Tibial nerve (tissue), 4 donors: Measurements from ENCODE around the gene PRMT2. TPM values are rescaled to one million over a fixed set of nuclear protein-coding genes. Genes with fewer than 3 reads are reported as not detected.
"Not testable (repeated sequence)": the region's sequence is repeated elsewhere in the genome, so short reads cannot be mapped to it uniquely, and the experiment has no call there.

Experiments used
- DNase-seq, 2 donors: peaks; one replicate each; pipeline ENCODE4 v3.0.0-alpha.2; 2019; ENCODE audit warnings: low spot score in 2 of 2
- H3K27ac ChIP-seq, 4 donors: fragments of 200-600 bp; sonication (generic) in 3 of 4; one replicate each; pipeline ENCODE4 v1.5.1; 2017 to 2019; ENCODE audit warnings: mild to moderate bottlenecking in 1 of 4
- H3K27me3 ChIP-seq, 2 donors: fragments of 200-600 bp; sonication (generic) in 1 of 2; one replicate each; pipeline versions ENCODE4 v1.5.1 to v1.6.0; 2017 to 2019
- H3K36me3 ChIP-seq, 3 donors: fragments of 200-600 bp; sonication (generic); one replicate each; pipeline ENCODE4 v1.5.1; 2018 to 2019
- H3K4me1 ChIP-seq, 4 donors: fragments of 200-600 bp; sonication (generic) in 3 of 4; one replicate each; pipeline ENCODE4 v1.5.1; 2017 to 2019
- H3K4me3 ChIP-seq, 4 donors: fragments of 200-600 bp; sonication (generic) in 3 of 4; one replicate each; pipeline ENCODE4 v1.5.1; 2017 to 2019; ENCODE audit warnings: mild to moderate bottlenecking in 1 of 4, moderate library complexity in 1 of 4
- H3K9me3 ChIP-seq, 4 donors: fragments of 200-600 bp; sonication (generic) in 3 of 4; one replicate each; pipeline ENCODE4 v1.5.1; 2017 to 2019
- EP300 ChIP-seq, 2 donors: sonication (generic); formaldehyde crosslinking; IDR thresholded peaks; one replicate each; pipeline ENCODE4 v1.6.1; 2017; ENCODE audit warnings: antibody characterized with exemption in 2 of 2, mild to moderate bottlenecking in 1 of 2
- POLR2A ChIP-seq, 2 donors: fragments of 450-650 bp; IDR thresholded peaks; one replicate each; pipeline ENCODE4 v1.6.1; 2017; ENCODE audit warnings: antibody characterized with exemption in 2 of 2, mild to moderate bottlenecking in 2 of 2, moderate library complexity in 2 of 2
- WGBS, 2 donors: methylation state at CpG; one replicate each; pipeline ENCODE4 v1.1.5; 2018; 5-methylcytosine and 5-hydroxymethylcytosine counted together
- total RNA-seq, 4 donors: library from RNA; depleted of rRNA; stranded (reverse); fragments of >200 nt; gene quantifications; one replicate each; pipeline ENCODE4 v1.1.0, GENCODE V29; 2016
- TF ChIP-seq, protein P1 (sequence below), 5 experiments: fragments of 200-600 bp in 3 of 5; fragments of 450-650 bp in 2 of 5; sonication (generic) in 3 of 5; IDR thresholded peaks; one replicate each; pipeline ENCODE4 v1.5.1; 2016 to 2019; ENCODE audit warnings: antibody characterized with exemption in 5 of 5, mild to moderate bottlenecking in 3 of 5, moderate library complexity in 2 of 5

PRMT2 gene
- total RNA-seq, 4 donors from 2014 or later: 104 to 132 (median 115) TPM

DNA sequence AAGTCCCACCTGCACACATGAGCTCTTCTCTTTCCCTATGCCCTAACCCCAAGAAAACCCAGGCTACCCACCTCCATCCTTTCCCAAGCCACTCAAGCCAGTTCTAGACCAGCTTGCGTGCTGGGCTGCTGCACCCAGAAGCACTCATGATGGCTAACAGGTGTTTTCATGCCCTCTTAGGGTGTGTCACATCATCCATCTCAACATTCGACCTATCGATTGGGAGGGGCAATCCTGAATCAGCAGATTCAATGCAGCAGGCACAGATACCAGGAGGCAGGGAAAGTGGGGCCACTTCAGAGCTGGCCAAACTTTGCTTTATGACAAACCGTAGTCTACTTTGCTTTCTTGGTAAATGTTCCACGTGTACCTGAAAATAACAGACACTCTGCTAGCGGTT lies 6.6 kb upstream of the PRMT2 start:
- WGBS, 2 donors: 87 to 89% methylated on average over 6 of the region's 6 CpGs
- peaks cover 0 to 14% (median 2%) of the 10 kb centered on the region in 4 donors for H3K9me3 ChIP-seq
- no peaks in the 10 kb centered on the region for H3K27me3 ChIP-seq
- no peak overlapping the region for H3K4me3 ChIP-seq
- TF ChIP-seq POLR2A (IDR thresholded peaks at IDR 0.05) (no peak), EP300 (IDR thresholded peaks at IDR 0.05) (no peak)
- TF ChIP-seq, protein P1, sequence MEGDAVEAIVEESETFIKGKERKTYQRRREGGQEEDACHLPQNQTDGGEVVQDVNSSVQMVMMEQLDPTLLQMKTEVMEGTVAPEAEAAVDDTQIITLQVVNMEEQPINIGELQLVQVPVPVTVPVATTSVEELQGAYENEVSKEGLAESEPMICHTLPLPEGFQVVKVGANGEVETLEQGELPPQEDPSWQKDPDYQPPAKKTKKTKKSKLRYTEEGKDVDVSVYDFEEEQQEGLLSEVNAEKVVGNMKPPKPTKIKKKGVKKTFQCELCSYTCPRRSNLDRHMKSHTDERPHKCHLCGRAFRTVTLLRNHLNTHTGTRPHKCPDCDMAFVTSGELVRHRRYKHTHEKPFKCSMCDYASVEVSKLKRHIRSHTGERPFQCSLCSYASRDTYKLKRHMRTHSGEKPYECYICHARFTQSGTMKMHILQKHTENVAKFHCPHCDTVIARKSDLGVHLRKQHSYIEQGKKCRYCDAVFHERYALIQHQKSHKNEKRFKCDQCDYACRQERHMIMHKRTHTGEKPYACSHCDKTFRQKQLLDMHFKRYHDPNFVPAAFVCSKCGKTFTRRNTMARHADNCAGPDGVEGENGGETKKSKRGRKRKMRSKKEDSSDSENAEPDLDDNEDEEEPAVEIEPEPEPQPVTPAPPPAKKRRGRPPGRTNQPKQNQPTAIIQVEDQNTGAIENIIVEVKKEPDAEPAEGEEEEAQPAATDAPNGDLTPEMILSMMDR (IDR thresholded peaks at IDR 0.05): no peak
- H3K4me1 ChIP-seq: peaks cover 0 to 11% (median 4%) of the 10 kb centered on the region in 4 donors
- H3K27ac ChIP-seq: no peak overlapping the region
- H3K36me3 ChIP-seq: no peaks in the 10 kb centered on the region
- DNase-seq: no peak

DNA sequence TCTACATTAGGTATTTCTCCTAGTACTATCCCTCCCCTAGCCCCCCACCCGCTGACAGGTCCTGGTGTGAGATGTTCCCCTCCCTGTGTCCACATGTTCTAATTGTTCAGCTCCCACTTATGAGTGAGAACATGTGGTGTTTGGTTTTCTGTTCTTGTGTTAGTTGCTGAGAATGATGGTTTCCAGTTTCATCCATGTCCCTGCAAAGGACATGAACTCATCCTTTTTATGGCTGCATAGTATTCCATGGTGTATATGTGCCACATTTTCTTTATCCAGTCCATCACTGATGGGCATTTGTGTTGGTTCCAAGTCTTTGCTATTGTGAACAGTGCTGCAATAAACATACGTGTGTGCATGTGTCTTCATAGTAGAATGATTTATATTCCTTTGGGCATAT lies 4.6 kb upstream of the PRMT2 start:
- not testable (repeated sequence) for DNase-seq, H3K4me3 ChIP-seq, H3K9me3 ChIP-seq, H3K27ac ChIP-seq, H3K27me3 ChIP-seq, H3K36me3 ChIP-seq
- 90 to 93% methylated on average over 2 of the region's 2 CpGs for WGBS, 2 donors
- peaks cover 0 to 11% (median under 1%) of the 10 kb centered on the region in 4 donors for H3K4me1 ChIP-seq

DNA sequence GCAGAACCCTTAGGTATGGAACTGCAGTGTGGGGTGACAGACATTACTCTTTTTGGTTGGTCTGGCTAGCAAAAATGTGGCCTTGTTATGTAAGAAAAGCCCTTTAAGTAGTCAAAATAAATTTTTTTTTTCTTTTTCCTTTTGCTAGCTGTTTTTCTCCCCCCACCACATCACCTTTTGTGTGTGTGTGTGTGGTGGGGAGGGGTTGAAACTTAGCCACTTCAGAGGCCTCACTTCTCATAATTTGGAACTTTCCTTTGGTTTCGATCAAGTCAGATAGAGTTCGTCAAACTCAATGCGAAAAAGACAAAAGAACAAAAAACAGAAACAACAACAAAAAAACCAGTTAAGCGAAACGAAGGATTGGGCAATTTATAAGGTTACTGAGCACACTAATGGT lies 1.9 kb upstream of the PRMT2 start:
- no peak for TF ChIP-seq POLR2A (IDR thresholded peaks at IDR 0.05)
- no peak for TF ChIP-seq EP300 (IDR thresholded peaks at IDR 0.05)
- TF ChIP-seq, protein P1 (IDR thresholded peaks at IDR 0.05): no peak
- 79 to 87% methylated on average over 5 of the region's 5 CpGs for WGBS, 2 donors
- peaks cover 0 to 38% (median 25%) of the 10 kb centered on the region in 4 donors for H3K4me1 ChIP-seq
- no peaks in the 10 kb centered on the region for H3K27me3 ChIP-seq
- H3K27ac ChIP-seq: peak overlapping the region in 3 of 4 donors; percentile 96 to 99 (median 99)
- no peak overlapping the region for H3K4me3 ChIP-seq
- DNase-seq: no peak
- H3K36me3 ChIP-seq: no peaks in the 10 kb centered on the region
- no peaks in the 10 kb centered on the region for H3K9me3 ChIP-seq

DNA sequence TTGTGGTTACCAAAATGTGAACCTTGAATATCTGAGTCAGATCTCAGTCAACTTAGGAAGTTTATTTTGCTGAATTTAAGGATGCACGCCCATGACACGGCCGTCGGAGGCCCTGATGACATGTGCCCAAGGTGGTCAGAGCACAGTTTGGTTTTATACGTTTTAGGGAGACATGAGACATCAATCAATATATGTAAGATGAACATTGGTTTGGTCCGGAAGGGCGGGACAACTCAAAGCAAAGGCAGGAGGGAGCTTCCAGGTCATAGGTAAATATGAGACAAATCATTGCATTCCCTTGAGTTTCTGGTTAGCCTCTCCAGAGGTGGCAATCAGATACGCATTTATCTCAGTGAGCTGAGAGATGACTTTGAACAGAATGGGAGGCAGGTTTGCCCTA lies 1.0 kb upstream of the PRMT2 start:
- Histone ChIP-seq H3K27me3 (no peaks in the 10 kb centered on the region), H3K4me1 (peaks cover 0 to 46% (median 28%) of the 10 kb centered on the region in 4 donors), H3K27ac (peak overlapping the region; percentile 88 to 99 (median 98)), H3K36me3 (no peaks in the 10 kb centered on the region), H3K9me3 (no peaks in the 10 kb centered on the region), H3K4me3 (peak overlapping the region in 3 of 4 donors; percentile 68 to 94 (median 91))
- TF ChIP-seq, protein P1 (IDR thresholded peaks at IDR 0.05): no peak
- TF ChIP-seq EP300 (IDR thresholded peaks at IDR 0.05): no peak
- no peak for TF ChIP-seq POLR2A (IDR thresholded peaks at IDR 0.05)
- DNase-seq: no peak
- WGBS, 2 donors: 77% methylated on average over 8 of the region's 8 CpGs

DNA sequence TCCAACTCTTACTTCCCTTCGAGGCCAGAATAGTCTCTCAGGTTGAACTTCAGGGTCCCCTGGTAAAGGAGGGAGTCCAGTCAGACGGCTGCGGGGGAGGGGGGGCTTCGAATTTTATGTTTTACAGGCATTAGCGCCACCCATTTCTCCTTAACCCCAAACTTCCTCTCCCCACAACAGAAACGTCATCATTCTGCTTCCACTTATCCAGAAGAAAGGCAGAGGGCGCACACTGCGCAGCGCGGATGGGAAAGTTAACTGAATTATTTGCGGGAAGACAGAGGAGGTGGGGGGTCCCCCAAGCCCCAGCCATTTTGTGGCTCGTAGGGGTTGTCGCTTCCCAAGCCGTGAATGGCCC lies 529 bp upstream of the PRMT2 start:
- peak; percentile 41 to 72 for DNase-seq
- Histone ChIP-seq H3K36me3 (no peaks in the 10 kb centered on the region), H3K9me3 (no peaks in the 10 kb centered on the region), H3K27ac (peak overlapping the region; percentile 88 to 99 (median 98)), H3K4me3 (peak overlapping the region; percentile 68 to 94 (median 82)), H3K4me1 (peaks cover 0 to 51% (median 28%) of the 10 kb centered on the region in 4 donors), H3K27me3 (no peaks in the 10 kb centered on the region)
- TF ChIP-seq, protein P1 (IDR thresholded peaks at IDR 0.05): peak in 3 of 5 experiments; percentile 26 to 45 (median 31)
- no peak for TF ChIP-seq POLR2A (IDR thresholded peaks at IDR 0.05)
- WGBS, 2 donors: 1% methylated on average over 12 to 14 of the region's 14 CpGs

DNA sequence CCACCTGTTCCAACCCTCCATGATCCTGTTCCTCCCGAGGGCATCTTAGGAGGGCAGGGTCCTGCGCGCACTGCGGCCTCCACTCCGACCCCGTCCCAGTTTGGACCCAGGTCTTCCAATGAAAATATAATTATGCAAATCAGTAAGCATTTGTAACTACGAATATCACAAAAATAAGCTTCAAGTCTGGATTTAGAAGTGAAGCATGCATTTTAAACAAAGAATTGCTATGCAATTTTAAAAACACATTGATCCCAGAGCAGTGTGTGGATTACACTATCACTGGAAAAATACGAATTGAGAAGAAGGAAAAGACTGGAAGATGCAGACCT lies 673 bp downstream of the PRMT2 start:
- 0 to 4% methylated on average over 8 of the region's 8 CpGs for WGBS, 2 donors
- Histone ChIP-seq H3K36me3 (peaks cover 0 to 1% (median 0%) of the 10 kb centered on the region in 3 donors), H3K27me3 (no peaks in the 10 kb centered on the region), H3K4me1 (peaks cover 0 to 60% (median 28%) of the 10 kb centered on the region in 4 donors), H3K4me3 (peak overlapping the region; percentile 68 to 94 (median 82)), H3K27ac (peak overlapping the region; percentile 88 to 99 (median 98)), H3K9me3 (no peaks in the 10 kb centered on the region)
- DNase-seq: no peak
- TF ChIP-seq POLR2A (IDR thresholded peaks at IDR 0.05): no peak
- TF ChIP-seq EP300 (IDR thresholded peaks at IDR 0.05): no peak
- TF ChIP-seq, protein P1 (IDR thresholded peaks at IDR 0.05): no peak
